ENCODE data around the gene RTP5.
A peak's percentile ranks its signal among the peaks of the same experiment; 100 is the strongest.

RTP5 gene

DNA sequence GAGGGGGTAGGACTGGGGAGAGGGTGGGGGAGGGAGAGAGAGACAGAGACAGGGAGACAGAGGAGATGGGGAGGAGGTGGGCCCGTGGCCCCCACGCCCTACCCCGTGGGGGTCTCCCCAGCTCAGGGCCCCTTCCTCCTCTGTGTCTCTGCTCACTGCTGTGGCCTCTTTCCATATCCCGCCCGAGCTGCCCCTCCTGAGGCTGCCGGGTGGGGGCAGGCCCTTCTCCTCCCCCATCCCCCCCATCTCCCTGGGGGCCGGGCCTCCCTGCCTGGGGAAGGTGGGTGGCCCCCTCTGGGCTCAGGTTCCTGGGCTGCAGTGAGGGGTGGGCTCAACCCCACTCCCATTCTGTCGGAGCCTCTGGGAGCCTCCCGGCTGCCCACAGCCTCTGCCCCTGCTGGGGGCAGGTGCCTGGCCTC lies 10.5 kb upstream of the RTP5 start:
- TF ChIP-seq, protein P1, sequence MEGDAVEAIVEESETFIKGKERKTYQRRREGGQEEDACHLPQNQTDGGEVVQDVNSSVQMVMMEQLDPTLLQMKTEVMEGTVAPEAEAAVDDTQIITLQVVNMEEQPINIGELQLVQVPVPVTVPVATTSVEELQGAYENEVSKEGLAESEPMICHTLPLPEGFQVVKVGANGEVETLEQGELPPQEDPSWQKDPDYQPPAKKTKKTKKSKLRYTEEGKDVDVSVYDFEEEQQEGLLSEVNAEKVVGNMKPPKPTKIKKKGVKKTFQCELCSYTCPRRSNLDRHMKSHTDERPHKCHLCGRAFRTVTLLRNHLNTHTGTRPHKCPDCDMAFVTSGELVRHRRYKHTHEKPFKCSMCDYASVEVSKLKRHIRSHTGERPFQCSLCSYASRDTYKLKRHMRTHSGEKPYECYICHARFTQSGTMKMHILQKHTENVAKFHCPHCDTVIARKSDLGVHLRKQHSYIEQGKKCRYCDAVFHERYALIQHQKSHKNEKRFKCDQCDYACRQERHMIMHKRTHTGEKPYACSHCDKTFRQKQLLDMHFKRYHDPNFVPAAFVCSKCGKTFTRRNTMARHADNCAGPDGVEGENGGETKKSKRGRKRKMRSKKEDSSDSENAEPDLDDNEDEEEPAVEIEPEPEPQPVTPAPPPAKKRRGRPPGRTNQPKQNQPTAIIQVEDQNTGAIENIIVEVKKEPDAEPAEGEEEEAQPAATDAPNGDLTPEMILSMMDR (IDR thresholded peaks at IDR 0.05; ENCODE audit: extremely low read depth, insufficient read depth, missing control alignments): peak; percentile 14
- in situ Hi-C loops (cut with MboI; ENCODE audit: low pct_unique_long_range_greater_than_20kb, low sequenced_read_pairs, unreplicated experiment): no loop called here

DNA sequence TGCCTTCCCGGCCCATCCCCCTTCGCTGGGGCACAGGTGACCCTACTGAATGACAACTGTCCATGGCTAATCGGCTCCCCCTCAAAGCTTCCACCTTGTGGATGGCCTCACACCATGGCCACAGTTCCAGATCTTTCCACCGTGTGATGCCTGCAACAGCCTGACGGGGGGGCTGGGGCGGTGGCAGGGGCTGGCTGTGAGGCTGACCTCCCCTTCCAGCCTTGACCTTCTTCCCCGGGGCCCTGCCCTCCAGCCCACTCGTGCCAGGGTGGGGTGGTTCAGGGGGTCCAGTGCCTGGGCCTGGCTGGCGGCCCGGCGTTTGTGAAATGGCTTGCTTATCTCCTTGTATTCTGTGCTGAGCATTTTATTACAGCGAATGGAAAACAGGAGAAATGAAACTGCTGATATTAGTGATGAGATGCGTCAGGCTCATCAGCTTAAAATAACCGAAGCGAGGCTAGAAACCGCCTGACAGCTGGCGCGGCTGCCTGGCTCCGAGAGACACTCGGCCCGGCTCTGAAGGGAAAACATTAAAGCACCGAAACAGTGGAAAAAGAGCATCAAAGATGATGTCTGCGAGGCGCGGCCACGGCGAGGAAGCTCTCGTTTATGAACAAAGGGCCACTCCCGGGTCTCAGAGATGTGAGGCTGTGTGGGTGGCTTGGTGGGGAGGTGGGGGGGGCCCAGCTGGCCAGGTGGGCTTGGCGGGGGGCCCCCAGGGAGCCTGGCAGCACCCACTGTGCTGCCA lies 9.9 kb upstream of the RTP5 start:
- in situ Hi-C loops (cut with MboI; ENCODE audit: low pct_unique_long_range_greater_than_20kb, low sequenced_read_pairs, unreplicated experiment): no loop called here
- peak; percentile 92 for DNase-seq (ENCODE audit: low spot score)
- TF ChIP-seq, protein P1 (IDR thresholded peaks at IDR 0.05; ENCODE audit: extremely low read depth, insufficient read depth, missing control alignments): no peak

More for the DNA sequence above, 10.5 kb upstream of the RTP5 start:
- DNase-seq (ENCODE audit: low spot score): peak; percentile 62

DNA sequence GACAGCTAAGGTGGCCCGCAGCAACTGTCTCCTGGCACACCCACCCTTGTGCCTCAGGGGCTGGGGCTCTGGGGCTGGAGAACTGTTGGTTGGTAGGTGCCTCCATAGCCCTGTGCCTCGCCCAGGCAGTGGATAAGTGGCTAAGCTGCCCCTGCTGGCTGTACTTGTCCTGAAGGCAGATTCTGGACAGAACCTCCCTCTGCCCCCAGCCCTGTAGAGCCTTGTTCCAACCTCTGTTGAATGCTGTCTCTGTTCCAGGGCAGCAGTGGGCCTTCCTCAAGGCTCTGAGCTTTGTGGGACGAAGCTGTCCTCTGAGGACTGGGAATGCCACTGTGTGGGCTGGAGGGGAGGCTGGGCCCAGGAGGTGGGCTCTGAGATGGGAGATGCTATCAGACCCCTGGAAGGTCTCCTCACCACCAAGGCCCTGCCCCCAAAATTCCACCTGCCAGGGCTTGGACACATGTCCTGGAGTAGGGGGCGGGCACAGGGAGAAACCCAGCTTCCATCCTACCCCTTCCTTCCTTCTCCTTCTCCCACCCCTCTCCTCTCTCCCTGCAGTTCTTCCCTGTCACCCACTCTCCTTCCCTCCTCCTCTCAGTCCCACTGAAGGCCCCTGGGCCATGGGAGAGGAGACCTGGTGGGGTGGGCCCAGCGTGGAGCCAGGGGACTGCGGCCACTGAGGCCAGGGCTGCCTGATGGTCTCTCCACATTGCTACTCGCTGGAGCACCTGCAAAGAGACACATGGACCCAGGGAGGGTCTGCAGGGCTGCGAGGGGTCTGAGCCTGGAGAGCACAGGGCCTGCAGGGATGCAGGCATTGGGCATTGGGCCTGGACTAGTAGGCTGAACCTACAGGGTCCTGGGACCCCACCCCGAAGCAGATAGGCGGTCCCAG lies 9.1 kb upstream of the RTP5 start:
- in situ Hi-C loops (cut with MboI; ENCODE audit: low pct_unique_long_range_greater_than_20kb, low sequenced_read_pairs, unreplicated experiment): no loop called here

DNA sequence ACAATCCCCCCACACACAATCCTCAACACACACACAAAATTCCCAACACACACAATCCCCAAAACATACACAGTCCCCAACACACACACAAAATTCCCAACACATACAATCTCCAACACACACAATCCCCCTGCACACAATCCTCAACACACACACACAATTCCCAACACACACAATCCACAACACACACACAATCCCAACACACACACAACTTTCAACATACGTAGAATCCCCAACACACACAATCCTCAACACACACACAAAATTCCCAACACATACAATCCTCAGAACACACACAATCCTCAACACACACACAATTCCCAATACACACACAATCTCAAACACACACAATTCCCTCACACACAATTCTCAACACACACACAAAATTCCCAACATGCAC lies 8.3 kb upstream of the RTP5 start:
- in situ Hi-C loops (cut with MboI; ENCODE audit: low pct_unique_long_range_greater_than_20kb, low sequenced_read_pairs, unreplicated experiment): no loop called here
- TF ChIP-seq, protein P1 (IDR thresholded peaks at IDR 0.05; ENCODE audit: extremely low read depth, insufficient read depth, missing control alignments): no peak
- DNase-seq (ENCODE audit: low spot score): no peak

More for the DNA sequence above, 9.1 kb upstream of the RTP5 start:
- peak; percentile 67 for DNase-seq (ENCODE audit: low spot score)
- TF ChIP-seq, protein P1 (IDR thresholded peaks at IDR 0.05; ENCODE audit: extremely low read depth, insufficient read depth, missing control alignments): no peak

DNA sequence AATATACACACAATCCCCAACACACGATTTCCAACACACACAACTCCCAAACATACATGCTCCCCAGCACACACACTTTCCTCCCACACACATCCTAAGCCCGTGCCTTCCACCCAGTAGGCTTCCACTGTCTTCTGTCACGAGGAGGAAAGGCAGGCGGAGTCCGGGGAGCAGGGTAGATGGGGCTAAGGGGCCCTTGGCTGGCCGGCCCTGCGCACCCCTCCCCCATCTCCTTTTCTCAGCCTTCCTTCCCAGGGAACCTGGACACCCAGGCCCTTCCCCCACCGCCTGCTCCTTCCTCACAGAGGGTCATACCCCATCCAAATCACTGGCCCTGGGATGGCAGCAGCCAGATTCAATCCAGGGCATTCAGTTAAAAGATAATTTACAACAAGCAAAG lies 7.4 kb upstream of the RTP5 start:
- TF ChIP-seq, protein P1 (IDR thresholded peaks at IDR 0.05; ENCODE audit: extremely low read depth, insufficient read depth, missing control alignments): no peak
- in situ Hi-C loops (cut with MboI; ENCODE audit: low pct_unique_long_range_greater_than_20kb, low sequenced_read_pairs, unreplicated experiment): no loop called here
- no peak for DNase-seq (ENCODE audit: low spot score)

GRCh38 chr2:241862775-241863535 lies 6.6 kb upstream of the RTP5 start:
- no peak for DNase-seq (ENCODE audit: low spot score)
- in situ Hi-C loops (cut with MboI; ENCODE audit: low pct_unique_long_range_greater_than_20kb, low sequenced_read_pairs, unreplicated experiment): no loop called here
- TF ChIP-seq, protein P1 (IDR thresholded peaks at IDR 0.05; ENCODE audit: extremely low read depth, insufficient read depth, missing control alignments): no peak
